Measurements from ENCODE around the gene ITSN1. TPM values are rescaled to one million over a fixed set of nuclear protein-coding genes. Genes with fewer than 3 reads are reported as not detected.

ITSN1 gene
- total and polyA plus RNA-seq, 2 donors = 7.2 to 7.4 TPM

GRCh38 chr21:33821503-33822322, 179.4 kb downstream of the ITSN1 start:
- 96% methylated on average over 7 of the region's 7 CpGs for WGBS
- Histone ChIP-seq H3K4me1 (ENCODE audit: control insufficient read depth in 2 of 2, insufficient read depth in 2 of 2, low read length in 2 of 2) (no peaks in the 10 kb centered on the region), H3K36me3 (ENCODE audit: control insufficient read depth in 2 of 2, insufficient read depth in 2 of 2, low read length in 1 of 2) (no peaks in the 10 kb centered on the region), H3K27me3 (ENCODE audit: control insufficient read depth in 2 of 2, insufficient read depth in 1 of 2, low read length in 1 of 2) (no peaks in the 10 kb centered on the region), H3K27ac (ENCODE audit: low read depth in 1 of 2, low read length in 1 of 2) (no peak overlapping the region), H3K9me3 (ENCODE audit: control insufficient read depth in 2 of 2, insufficient read depth in 1 of 2, low read length in 1 of 2) (no peaks in the 10 kb centered on the region), H3K4me3 (ENCODE audit: low read length in 2 of 2) (no peak overlapping the region)
- DNase-seq (ENCODE audit: low read depth in 6 of 9, low spot score in 9 of 9) = no peak

GRCh38 chr21:33824156-33824941, 182.0 kb downstream of the ITSN1 start:
- H3K27me3 ChIP-seq (ENCODE audit: control insufficient read depth in 2 of 2, insufficient read depth in 1 of 2, low read length in 1 of 2) = no peaks in the 10 kb centered on the region
- H3K4me1 ChIP-seq (ENCODE audit: control insufficient read depth in 2 of 2, insufficient read depth in 2 of 2, low read length in 2 of 2) = no peaks in the 10 kb centered on the region
- H3K4me3 ChIP-seq (ENCODE audit: low read length in 2 of 2) = no peak overlapping the region
- peaks cover 0 to 4% of the 10 kb centered on the region in 2 donors for H3K9me3 ChIP-seq (ENCODE audit: control insufficient read depth in 2 of 2, insufficient read depth in 1 of 2, low read length in 1 of 2)
- DNase-seq (ENCODE audit: low read depth in 6 of 9, low spot score in 9 of 9) = no peak
- 97% methylated on average over 11 of the region's 11 CpGs for WGBS
- peaks cover 0 to 3% of the 10 kb centered on the region in 2 donors for H3K36me3 ChIP-seq (ENCODE audit: control insufficient read depth in 2 of 2, insufficient read depth in 2 of 2, low read length in 1 of 2)
- no peak overlapping the region for H3K27ac ChIP-seq (ENCODE audit: low read depth in 1 of 2, low read length in 1 of 2)

DNA sequence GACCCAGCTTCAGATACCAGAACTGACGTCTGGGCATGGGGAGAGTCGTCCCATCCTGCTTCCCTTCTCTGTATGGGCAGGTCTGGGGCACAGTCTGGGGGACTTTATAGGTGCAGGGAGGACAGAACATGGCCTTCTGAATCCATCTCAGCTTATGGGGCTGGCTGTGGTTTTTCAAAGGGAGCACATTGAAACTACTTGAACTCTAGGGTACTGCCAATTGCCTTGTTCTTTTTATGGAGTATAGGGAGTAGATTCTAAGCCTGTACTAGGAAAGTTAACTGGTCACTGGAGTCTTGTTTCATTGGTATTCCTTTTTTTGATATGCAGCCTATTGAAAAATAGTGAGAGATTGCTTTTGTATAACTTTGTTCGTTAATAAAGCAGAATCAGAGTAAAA, 183.1 kb downstream of the ITSN1 start:
- 97% methylated on average over 3 of the region's 3 CpGs for WGBS
- no peak overlapping the region for H3K27ac ChIP-seq (ENCODE audit: low read depth in 1 of 2, low read length in 1 of 2)
- no peaks in the 10 kb centered on the region for H3K27me3 ChIP-seq (ENCODE audit: control insufficient read depth in 2 of 2, insufficient read depth in 1 of 2, low read length in 1 of 2)
- no peak overlapping the region for H3K4me3 ChIP-seq (ENCODE audit: low read length in 2 of 2)
- H3K4me1 ChIP-seq (ENCODE audit: control insufficient read depth in 2 of 2, insufficient read depth in 2 of 2, low read length in 2 of 2) = no peaks in the 10 kb centered on the region
- peaks cover 0 to 9% of the 10 kb centered on the region in 2 donors for H3K36me3 ChIP-seq (ENCODE audit: control insufficient read depth in 2 of 2, insufficient read depth in 2 of 2, low read length in 1 of 2)
- DNase-seq (ENCODE audit: low read depth in 6 of 9, low spot score in 9 of 9) = no peak
- peaks cover 0 to 4% of the 10 kb centered on the region in 2 donors for H3K9me3 ChIP-seq (ENCODE audit: control insufficient read depth in 2 of 2, insufficient read depth in 1 of 2, low read length in 1 of 2)

DNA sequence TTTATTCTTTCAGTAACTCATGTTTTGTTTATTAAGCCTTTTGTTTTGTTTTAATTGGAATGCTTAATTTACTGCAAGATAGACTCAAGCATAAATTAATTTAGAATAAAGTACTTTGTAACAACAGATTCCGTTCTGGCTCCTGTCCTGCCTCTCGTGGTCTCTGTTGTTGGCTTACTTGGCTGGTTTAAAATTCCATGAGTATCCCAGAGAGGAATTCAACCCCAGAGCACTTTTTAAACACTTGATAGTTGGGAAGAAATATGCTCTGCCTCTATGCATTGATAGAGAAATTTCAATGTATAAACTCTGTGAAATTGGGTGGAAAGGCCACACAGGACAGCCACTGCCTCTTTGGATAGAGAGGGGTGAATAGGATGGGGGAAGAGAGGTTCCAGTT, 183.6 kb downstream of the ITSN1 start:
- Histone ChIP-seq H3K4me1 (ENCODE audit: control insufficient read depth in 2 of 2, insufficient read depth in 2 of 2, low read length in 2 of 2) (no peaks in the 10 kb centered on the region), H3K9me3 (ENCODE audit: control insufficient read depth in 2 of 2, insufficient read depth in 1 of 2, low read length in 1 of 2) (peaks cover 0 to 4% of the 10 kb centered on the region in 2 donors), H3K27me3 (ENCODE audit: control insufficient read depth in 2 of 2, insufficient read depth in 1 of 2, low read length in 1 of 2) (no peaks in the 10 kb centered on the region), H3K27ac (ENCODE audit: low read depth in 1 of 2, low read length in 1 of 2) (no peak overlapping the region), H3K4me3 (ENCODE audit: low read length in 2 of 2) (no peak overlapping the region), H3K36me3 (ENCODE audit: control insufficient read depth in 2 of 2, insufficient read depth in 2 of 2, low read length in 1 of 2) (peaks cover 0 to 9% of the 10 kb centered on the region in 2 donors)
- 96% methylated on average over 2 of the region's 2 CpGs for WGBS
- DNase-seq (ENCODE audit: low read depth in 6 of 9, low spot score in 9 of 9) = no peak

DNA sequence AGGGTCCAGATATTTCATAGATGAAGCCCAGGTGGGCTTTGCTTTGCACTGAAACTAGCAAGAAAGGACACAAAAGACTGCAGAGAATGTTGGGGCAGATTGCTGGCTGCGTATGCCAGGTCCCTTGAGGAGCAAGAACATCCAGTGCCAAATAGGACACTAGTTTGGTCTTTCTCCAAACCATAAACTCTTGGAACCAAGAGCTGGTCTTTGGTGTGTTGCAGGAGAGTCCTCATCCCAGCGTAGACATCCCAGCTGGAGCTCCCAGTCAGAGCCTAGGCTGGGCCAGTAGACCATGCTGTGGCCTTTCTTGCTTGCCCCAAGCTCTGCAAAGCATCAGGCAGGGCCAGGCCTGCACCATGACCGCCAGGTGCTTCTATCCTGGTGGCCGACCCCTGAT, 185.8 kb downstream of the ITSN1 start:
- 98% methylated on average over 4 of the region's 4 CpGs for WGBS
- peaks cover 0 to 4% of the 10 kb centered on the region in 2 donors for H3K9me3 ChIP-seq (ENCODE audit: control insufficient read depth in 2 of 2, insufficient read depth in 1 of 2, low read length in 1 of 2)
- no peak for DNase-seq (ENCODE audit: low read depth in 6 of 9, low spot score in 9 of 9)
- no peak overlapping the region for H3K4me3 ChIP-seq (ENCODE audit: low read length in 2 of 2)
- peaks cover 0 to 9% of the 10 kb centered on the region in 2 donors for H3K36me3 ChIP-seq (ENCODE audit: control insufficient read depth in 2 of 2, insufficient read depth in 2 of 2, low read length in 1 of 2)
- no peak overlapping the region for H3K27ac ChIP-seq (ENCODE audit: low read depth in 1 of 2, low read length in 1 of 2)
- no peaks in the 10 kb centered on the region for H3K27me3 ChIP-seq (ENCODE audit: control insufficient read depth in 2 of 2, insufficient read depth in 1 of 2, low read length in 1 of 2)
- H3K4me1 ChIP-seq (ENCODE audit: control insufficient read depth in 2 of 2, insufficient read depth in 2 of 2, low read length in 2 of 2) = no peaks in the 10 kb centered on the region

DNA sequence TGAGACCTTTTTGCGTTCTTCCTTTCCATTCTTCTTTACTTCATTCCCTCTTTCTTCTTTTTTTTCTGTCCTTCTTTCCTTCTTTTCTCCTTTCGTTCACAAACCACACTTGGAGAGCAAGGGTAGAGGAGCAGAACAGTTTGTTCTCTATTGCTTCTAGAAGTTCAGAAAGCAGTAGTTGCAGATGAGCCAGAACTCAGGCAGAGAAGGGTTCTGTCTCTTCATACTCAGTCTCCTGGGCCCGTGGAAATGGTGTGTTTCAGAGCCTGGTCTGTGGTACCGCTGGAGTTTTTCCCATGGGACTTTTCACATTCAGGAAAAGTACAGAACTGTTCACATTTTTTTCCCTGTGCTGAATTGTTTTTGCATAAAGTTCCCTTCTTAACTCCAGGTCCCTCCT, 186.3 kb downstream of the ITSN1 start:
- WGBS = 94% methylated on average over 4 of the region's 4 CpGs
- Histone ChIP-seq H3K27ac (ENCODE audit: low read depth in 1 of 2, low read length in 1 of 2) (no peak overlapping the region), H3K4me1 (ENCODE audit: control insufficient read depth in 2 of 2, insufficient read depth in 2 of 2, low read length in 2 of 2) (no peaks in the 10 kb centered on the region), H3K27me3 (ENCODE audit: control insufficient read depth in 2 of 2, insufficient read depth in 1 of 2, low read length in 1 of 2) (no peaks in the 10 kb centered on the region), H3K4me3 (ENCODE audit: low read length in 2 of 2) (no peak overlapping the region), H3K9me3 (ENCODE audit: control insufficient read depth in 2 of 2, insufficient read depth in 1 of 2, low read length in 1 of 2) (peaks cover 0 to 4% of the 10 kb centered on the region in 2 donors), H3K36me3 (ENCODE audit: control insufficient read depth in 2 of 2, insufficient read depth in 2 of 2, low read length in 1 of 2) (peaks cover 0 to 9% of the 10 kb centered on the region in 2 donors)
- no peak for DNase-seq (ENCODE audit: low read depth in 6 of 9, low spot score in 9 of 9)

GRCh38 chr21:33829844-33830243, 187.5 kb downstream of the ITSN1 start:
- no peak overlapping the region for H3K4me3 ChIP-seq (ENCODE audit: low read length in 2 of 2)
- H3K27ac ChIP-seq (ENCODE audit: low read depth in 1 of 2, low read length in 1 of 2) = no peak overlapping the region
- H3K27me3 ChIP-seq (ENCODE audit: control insufficient read depth in 2 of 2, insufficient read depth in 1 of 2, low read length in 1 of 2) = no peaks in the 10 kb centered on the region
- H3K36me3 ChIP-seq (ENCODE audit: control insufficient read depth in 2 of 2, insufficient read depth in 2 of 2, low read length in 1 of 2) = peaks cover 0 to 9% of the 10 kb centered on the region in 2 donors
- H3K4me1 ChIP-seq (ENCODE audit: control insufficient read depth in 2 of 2, insufficient read depth in 2 of 2, low read length in 2 of 2) = no peaks in the 10 kb centered on the region
- no peak for DNase-seq (ENCODE audit: low read depth in 6 of 9, low spot score in 9 of 9)
- peaks cover 0 to 4% of the 10 kb centered on the region in 2 donors for H3K9me3 ChIP-seq (ENCODE audit: control insufficient read depth in 2 of 2, insufficient read depth in 1 of 2, low read length in 1 of 2)
- WGBS = 97% methylated on average over 9 of the region's 9 CpGs

- Histone ChIP-seq H3K4me3 (ENCODE audit: low read length in 2 of 2) (no peak overlapping the region), H3K4me1 (ENCODE audit: control insufficient read depth in 2 of 2, insufficient read depth in 2 of 2, low read length in 2 of 2) (no peaks in the 10 kb centered on the region), H3K9me3 (ENCODE audit: control insufficient read depth in 2 of 2, insufficient read depth in 1 of 2, low read length in 1 of 2) (peaks cover 0 to 4% of the 10 kb centered on the region in 2 donors), H3K27me3 (ENCODE audit: control insufficient read depth in 2 of 2, insufficient read depth in 1 of 2, low read length in 1 of 2) (no peaks in the 10 kb centered on the region), H3K36me3 (ENCODE audit: control insufficient read depth in 2 of 2, insufficient read depth in 2 of 2, low read length in 1 of 2) (peaks cover 0 to 9% of the 10 kb centered on the region in 2 donors), H3K27ac (ENCODE audit: low read depth in 1 of 2, low read length in 1 of 2) (no peak overlapping the region)
- WGBS = 98% methylated on average over 17 of the region's 17 CpGs
- no peak for DNase-seq (ENCODE audit: low read depth in 6 of 9, low spot score in 9 of 9)
Observed at GRCh38 chr21:33831962-33832659, 189.8 kb downstream of the ITSN1 start.
